Hematopoietic multipotent progenitor cell treated with erythropoietin and hydrocortisone succinate and interleukin-3 and kit ligand, for 8 days (in vitro differentiated cells): ENCODE measurements around the gene GNB1L.

Source experiments
- DNase-seq: peaks from one replicate; pipeline ENCODE4 v3.0.0-alpha.2; 2015

The GNB1L gene

GRCh38 chr22:19744350-19745006, 110.2 kb downstream of the GNB1L start:
- DNase-seq, result no peak

GRCh38 chr22:19743651-19744050, 111.0 kb downstream of the GNB1L start:
- DNase-seq, result no peak

DNA sequence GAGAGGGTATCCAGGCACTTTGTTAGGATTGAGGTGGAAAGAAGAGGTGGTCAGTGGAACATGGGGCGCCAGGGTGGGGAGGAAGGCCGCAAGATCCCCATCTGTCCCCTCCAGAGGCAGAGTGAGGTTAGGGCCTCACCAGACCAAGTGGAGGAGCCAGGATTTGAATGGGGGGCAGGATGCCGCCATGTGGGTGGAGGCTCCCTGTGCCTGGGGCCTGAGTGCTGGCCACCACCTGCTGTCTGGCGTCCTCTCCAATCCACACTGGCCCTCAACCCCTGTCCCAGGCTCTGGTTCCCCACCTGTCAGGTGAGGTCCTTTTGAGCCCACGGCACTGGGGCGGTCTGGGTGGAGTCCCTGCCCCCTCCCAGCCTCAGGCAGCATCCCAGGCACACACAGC, 111.6 kb downstream of the GNB1L start:
- no peak for DNase-seq

DNA sequence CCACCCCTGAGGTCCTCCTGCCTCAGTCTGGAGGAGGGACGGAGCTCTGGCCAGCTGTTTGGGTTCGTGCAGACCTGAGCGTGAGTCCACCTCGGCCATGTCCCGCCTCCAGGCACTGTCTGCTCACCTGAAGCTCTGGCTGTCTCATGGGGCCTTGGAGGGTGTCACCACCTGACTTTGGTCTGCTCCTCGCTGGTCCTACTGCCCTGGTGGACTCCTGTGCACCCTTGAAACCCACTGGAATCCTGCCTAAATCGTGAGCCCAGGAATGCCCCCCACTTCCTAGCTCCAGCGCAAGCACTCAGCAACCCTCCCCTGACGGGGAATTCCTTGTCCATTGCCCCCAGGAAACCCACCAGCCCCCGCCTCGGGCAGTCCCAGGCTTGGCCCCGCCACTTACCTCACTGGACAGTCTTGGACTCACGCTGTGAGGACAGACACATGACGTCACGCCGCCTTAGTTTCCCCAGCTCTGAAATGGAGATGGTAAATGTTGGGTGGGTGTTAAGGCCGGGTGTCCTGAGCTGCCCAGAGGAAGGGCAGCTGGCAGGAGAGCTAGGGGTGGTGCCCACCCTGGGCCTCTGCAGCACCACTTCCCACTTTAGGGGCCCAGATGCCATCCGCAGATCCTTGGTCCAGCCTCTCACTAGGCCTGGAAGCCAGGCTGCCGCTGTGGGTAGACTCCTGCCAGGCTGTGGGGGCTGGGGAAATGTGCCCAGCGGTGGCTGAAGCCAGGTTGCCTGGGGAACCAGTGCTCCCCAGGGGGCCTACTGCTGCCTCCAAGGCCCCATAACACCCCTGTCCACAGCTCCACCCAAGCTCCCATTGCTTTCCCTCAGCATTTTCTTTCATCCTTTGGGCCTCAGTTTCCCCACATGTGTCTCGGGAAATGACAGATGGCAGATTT, 112.3 kb downstream of the GNB1L start:
- no peak for DNase-seq

DNA sequence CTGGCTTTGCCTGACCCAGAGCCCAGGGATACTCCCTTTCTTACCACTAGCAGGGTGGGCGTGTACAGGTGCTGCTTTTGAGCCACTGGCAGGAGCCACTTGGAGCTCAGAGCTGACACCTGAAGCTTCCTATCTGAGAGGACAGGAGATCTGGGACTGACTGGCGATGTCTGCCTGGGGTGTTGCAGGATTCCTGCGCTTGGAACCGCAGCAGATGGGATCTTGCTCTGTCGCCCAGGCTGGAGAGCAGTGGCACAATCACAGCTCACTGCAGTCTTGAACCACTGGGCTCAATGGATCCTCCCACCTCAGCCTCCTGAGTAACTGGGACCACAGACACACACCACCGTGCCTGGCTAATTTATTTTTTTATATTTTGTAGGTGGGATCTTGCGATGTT, 113.6 kb downstream of the GNB1L start:
- DNase-seq, result no peak

- DNase-seq, result no peak
Measured at GRCh38 chr22:19740586-19740985, 114.1 kb downstream of the GNB1L start.

GRCh38 chr22:19739911-19740449, 114.7 kb downstream of the GNB1L start:
- DNase-seq, result no peak

- DNase-seq, result no peak
Measured at GRCh38 chr22:19739448-19739895, 115.2 kb downstream of the GNB1L start.

- no peak for DNase-seq
Measured at GRCh38 chr22:19738664-19739447, 115.8 kb downstream of the GNB1L start.

- no peak for DNase-seq
Measured at GRCh38 chr22:19737846-19738663, 116.6 kb downstream of the GNB1L start.

- DNase-seq, result no peak
Measured at GRCh38 chr22:19735665-19736510, 118.8 kb downstream of the GNB1L start.

DNA sequence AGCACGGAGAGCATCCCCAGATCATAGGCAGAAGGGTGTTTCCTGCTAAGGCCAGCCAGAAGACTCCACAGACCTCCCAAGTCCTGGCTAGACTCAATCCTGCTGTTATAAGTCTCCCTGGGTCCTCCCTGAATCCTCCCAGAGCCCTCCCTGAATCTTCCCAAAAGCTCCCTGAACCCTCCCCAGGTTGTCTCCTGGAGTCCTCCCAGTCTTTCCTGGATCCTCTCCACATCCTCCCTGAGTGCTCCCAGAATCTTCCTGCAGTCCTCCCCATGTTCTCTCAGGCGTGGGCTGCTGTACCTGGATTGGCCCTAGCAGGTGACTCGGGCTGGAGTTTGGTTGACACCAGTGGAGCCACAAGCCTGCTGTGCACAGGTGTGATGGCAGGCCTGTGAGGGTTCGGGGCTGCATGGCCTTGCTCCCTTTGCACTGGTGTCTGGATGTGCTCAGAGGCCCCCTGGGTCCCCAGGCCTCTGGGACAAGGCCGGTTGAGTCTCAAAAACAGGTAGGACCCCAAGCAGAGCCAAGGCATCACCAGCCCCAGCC, 119.8 kb downstream of the GNB1L start:
- no peak for DNase-seq

DNA sequence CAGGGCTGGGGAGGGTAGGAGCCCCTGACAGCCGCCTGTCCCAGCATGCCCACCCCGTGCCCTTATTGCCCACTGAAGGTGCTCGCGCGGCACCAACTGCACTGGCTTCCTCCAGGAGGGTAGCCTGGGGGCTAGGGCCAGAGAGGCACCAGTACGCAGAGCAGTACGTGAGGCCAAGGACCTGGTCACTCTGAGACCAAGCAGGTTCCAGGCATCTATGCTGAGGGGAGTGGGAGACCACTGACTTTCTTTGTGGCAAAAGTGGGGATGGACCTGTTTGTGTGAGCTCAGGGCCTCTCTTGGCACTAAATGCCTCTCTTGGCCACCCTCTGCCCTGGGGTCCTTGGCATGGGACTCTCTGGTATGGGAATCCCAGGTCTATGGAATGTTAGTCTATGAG, 120.5 kb downstream of the GNB1L start:
- DNase-seq, result no peak

DNA sequence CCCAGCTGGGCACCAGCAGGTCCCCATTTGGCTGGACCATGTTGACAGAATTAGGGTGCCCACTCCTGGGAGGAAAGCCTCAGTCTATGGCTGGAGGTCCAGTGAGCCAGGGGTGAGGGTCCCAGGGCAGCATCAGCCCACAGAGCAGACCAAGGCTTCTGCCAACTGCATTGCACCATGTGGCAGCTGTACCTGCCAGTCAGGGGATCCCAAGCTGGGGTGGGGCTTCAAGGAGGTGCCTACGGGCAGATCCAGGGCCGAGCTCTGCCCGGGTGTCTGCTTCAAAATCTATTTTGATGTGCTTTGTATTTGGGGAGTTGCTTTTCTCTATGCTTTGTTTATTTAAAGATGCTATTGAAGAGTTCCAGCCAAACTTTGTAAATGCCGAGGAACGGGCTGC, 120.9 kb downstream of the GNB1L start:
- no peak for DNase-seq
